Esophagus muscularis mucosa (tissue), 4 donors: ENCODE results near the gene WDR20. TPM values are rescaled to one million over a fixed set of nuclear protein-coding genes. Genes with fewer than 3 reads are reported as not detected.

Experiments used
- DNase-seq: peaks from one replicate; pipeline ENCODE4 v3.0.0-alpha.2; 2017; ENCODE audit errors: extremely low spot score
- H3K27ac ChIP-seq, 4 donors: fragments of 200-600 bp; sonication (generic); replicated peaks in 1 of 4; 1 replicate in 3 of 4; 2 replicates in 1 of 4; pipeline ENCODE4 v1.5.1; 2016 to 2019; ENCODE audit warnings: mild to moderate bottlenecking in 1 of 4
- H3K27me3 ChIP-seq, 4 donors: fragments of 200-600 bp; sonication (generic); one replicate each; pipeline versions ENCODE4 v1.5.1 to v1.6.0; 2016 to 2019
- H3K36me3 ChIP-seq, 4 donors: fragments of 200-600 bp; sonication (generic); one replicate each; pipeline ENCODE4 v1.5.1; 2016 to 2019
- H3K4me1 ChIP-seq, 4 donors: fragments of 200-600 bp; sonication (generic); one replicate each; pipeline ENCODE4 v1.5.1; 2016 to 2019
- H3K4me3 ChIP-seq, 4 donors: fragments of 200-600 bp; sonication (generic); 1 replicate in 2 of 4; 2 replicates in 2 of 4; pipeline ENCODE4 v1.5.1; 2016 to 2019; ENCODE audit warnings: mild to moderate bottlenecking in 4 of 4, moderate library complexity in 1 of 4
- H3K9me3 ChIP-seq, 4 donors: fragments of 200-600 bp; sonication (generic); 1 replicate in 3 of 4; 2 replicates in 1 of 4; pipeline ENCODE4 v1.5.1; 2016 to 2019
- EP300 ChIP-seq: sonication (generic); formaldehyde crosslinking; IDR thresholded peaks from one replicate; pipeline ENCODE4 v1.6.1; 2017; ENCODE audit warnings: antibody characterized with exemption
- POLR2A ChIP-seq: fragments of 450-650 bp; IDR thresholded peaks from one replicate; pipeline ENCODE4 v1.6.1; 2017; ENCODE audit warnings: antibody characterized with exemption, moderate library complexity, mild to moderate bottlenecking, low read depth
- POLR2AphosphoS5 ChIP-seq, 2 donors: sonication (generic); formaldehyde crosslinking; IDR thresholded peaks; one replicate each; pipeline ENCODE4 v1.6.1; 2017; ENCODE audit warnings: antibody characterized with exemption in 2 of 2
- WGBS: methylation state at CpG from one replicate; pipeline ENCODE4 v1.1.5; 2018; 5-methylcytosine and 5-hydroxymethylcytosine counted together
- intact Hi-C: fragments of 100-400 bp; cut with DNase I; formaldehyde crosslinking; loops from one replicate; pipeline ENCODE4 v1.15.1; 2023
- total RNA-seq, 4 donors: library from RNA; depleted of rRNA; stranded (reverse); fragments of >200 nt; gene quantifications; one replicate each; pipeline versions ENCODE4 v1.1.0 to v1.2.1, GENCODE V29; 2016
- TF ChIP-seq, protein P1 (sequence below), 3 experiments: fragments of 200-600 bp in 2 of 3; fragments of 450-650 bp in 1 of 3; sonication (generic) in 2 of 3; IDR thresholded peaks; one replicate each; pipeline ENCODE4 v1.5.1; 2017 to 2019; ENCODE audit warnings: antibody characterized with exemption in 3 of 3, mild to moderate bottlenecking in 2 of 3, moderate library complexity in 1 of 3

Gene WDR20
- total RNA-seq, 4 donors from 2014 or later: 16.6 to 26.6 (median 22.3) TPM

DNA sequence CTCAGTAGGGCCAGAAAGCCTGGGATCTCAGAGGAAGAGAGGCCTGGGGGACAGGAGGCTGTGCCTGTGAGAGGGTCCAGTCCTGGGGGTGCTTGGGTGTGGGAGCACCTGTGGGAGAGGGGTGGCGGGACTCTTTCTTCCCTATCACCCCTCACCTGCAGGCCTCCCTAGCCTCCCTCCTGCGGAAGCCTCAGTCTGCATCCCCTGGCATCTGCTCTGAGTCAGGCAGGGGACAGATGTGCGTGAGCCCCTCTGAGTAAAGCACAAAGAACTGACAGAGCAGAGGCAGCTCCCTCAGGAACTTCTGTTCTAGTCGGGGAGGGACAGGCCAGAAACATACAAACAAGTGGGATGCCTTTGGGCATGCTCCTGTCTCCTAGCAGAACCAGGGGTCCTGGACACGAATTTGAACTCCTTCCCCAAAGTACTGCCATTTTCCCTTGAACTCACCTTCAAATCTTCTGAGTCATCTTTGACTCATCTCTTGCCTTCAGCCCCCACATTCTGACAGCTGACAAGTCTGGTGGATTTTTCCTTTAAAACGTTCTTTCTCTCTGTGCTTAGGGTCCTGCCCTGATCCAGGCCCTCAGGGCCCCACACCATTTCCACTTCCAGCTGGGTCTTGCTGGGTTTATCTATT lies 44.3 kb upstream of the WDR20 start:
- intact Hi-C loops: loop anchor here (5.0 to 10.0 kb wide), 4 partner anchors 33 to 331 kb away; partner anchors contain the start of genes PPP2R5C and ZNF839

DNA sequence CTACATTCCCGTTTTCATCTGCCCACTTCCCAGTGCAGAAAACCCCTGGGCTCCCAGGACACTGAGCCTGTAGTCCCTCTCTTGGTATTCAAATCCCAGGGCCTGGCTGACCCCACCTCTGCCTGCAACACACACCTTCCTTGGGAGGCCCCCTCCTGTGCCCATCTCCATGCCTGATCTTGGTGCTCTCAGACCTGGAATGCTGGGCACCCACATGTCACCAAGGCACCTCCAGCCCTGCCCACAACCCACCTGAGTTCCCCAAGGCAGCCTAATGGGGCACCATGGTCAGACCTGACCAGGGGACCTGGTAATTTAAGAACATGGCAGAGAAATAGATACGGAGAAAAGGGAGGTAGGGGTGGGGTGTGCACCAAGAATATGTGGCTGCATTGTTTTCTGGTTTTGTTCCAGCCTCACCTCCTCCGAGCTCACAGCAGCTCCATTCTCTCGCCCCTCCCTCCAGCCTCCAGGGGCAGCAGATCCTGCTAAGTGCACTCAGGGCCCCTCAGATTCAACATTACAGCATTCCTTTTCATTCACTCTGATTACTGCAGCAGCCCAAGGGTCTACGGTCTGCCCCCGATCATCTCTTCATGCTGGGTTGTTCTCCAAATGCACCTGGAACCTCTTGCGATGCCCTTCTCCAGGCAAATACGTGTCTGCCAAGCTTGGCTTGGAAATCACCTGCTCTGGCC lies 43.7 kb upstream of the WDR20 start:
- no peak for DNase-seq
- WGBS: 47% methylated on average over 8 of the region's 8 CpGs
- peaks cover 0 to under 1% (median 0%) of the 10 kb centered on the region in 4 donors for H3K36me3 ChIP-seq
- H3K4me1 ChIP-seq: peaks cover 3 to 12% (median 8%) of the 10 kb centered on the region in 4 donors
- no peaks in the 10 kb centered on the region for H3K27me3 ChIP-seq
- H3K9me3 ChIP-seq: no peaks in the 10 kb centered on the region
- intact Hi-C loops: loop anchor here (2.0 to 10.0 kb wide), 6 partner anchors 34 to 389 kb away; partner anchors contain the start of genes PPP2R5C and ZNF839
- TF ChIP-seq, protein P1, sequence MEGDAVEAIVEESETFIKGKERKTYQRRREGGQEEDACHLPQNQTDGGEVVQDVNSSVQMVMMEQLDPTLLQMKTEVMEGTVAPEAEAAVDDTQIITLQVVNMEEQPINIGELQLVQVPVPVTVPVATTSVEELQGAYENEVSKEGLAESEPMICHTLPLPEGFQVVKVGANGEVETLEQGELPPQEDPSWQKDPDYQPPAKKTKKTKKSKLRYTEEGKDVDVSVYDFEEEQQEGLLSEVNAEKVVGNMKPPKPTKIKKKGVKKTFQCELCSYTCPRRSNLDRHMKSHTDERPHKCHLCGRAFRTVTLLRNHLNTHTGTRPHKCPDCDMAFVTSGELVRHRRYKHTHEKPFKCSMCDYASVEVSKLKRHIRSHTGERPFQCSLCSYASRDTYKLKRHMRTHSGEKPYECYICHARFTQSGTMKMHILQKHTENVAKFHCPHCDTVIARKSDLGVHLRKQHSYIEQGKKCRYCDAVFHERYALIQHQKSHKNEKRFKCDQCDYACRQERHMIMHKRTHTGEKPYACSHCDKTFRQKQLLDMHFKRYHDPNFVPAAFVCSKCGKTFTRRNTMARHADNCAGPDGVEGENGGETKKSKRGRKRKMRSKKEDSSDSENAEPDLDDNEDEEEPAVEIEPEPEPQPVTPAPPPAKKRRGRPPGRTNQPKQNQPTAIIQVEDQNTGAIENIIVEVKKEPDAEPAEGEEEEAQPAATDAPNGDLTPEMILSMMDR (IDR thresholded peaks at IDR 0.05): no peak
- TF ChIP-seq EP300: no peak
- no peak for TF ChIP-seq POLR2A
- TF ChIP-seq POLR2AphosphoS5 (IDR thresholded peaks at IDR 0.05): no peak
- H3K4me3 ChIP-seq: no peak overlapping the region
- H3K27ac ChIP-seq: peak overlapping the region in 1 of 4 donors; percentile 4

More for the DNA sequence above, 44.3 kb upstream of the WDR20 start:
- no peaks in the 10 kb centered on the region for H3K27me3 ChIP-seq
- no peak overlapping the region for H3K27ac ChIP-seq
- H3K4me1 ChIP-seq: peaks cover 3 to 12% (median 8%) of the 10 kb centered on the region in 4 donors
- DNase-seq: no peak
- no peaks in the 10 kb centered on the region for H3K36me3 ChIP-seq
- no peaks in the 10 kb centered on the region for H3K9me3 ChIP-seq
- WGBS: 77% methylated on average over 6 of the region's 6 CpGs
- no peak overlapping the region for H3K4me3 ChIP-seq
- TF ChIP-seq EP300 (no peak), POLR2A (no peak), POLR2AphosphoS5 (IDR thresholded peaks at IDR 0.05) (no peak)
- TF ChIP-seq, protein P1 (IDR thresholded peaks at IDR 0.05): no peak

DNA sequence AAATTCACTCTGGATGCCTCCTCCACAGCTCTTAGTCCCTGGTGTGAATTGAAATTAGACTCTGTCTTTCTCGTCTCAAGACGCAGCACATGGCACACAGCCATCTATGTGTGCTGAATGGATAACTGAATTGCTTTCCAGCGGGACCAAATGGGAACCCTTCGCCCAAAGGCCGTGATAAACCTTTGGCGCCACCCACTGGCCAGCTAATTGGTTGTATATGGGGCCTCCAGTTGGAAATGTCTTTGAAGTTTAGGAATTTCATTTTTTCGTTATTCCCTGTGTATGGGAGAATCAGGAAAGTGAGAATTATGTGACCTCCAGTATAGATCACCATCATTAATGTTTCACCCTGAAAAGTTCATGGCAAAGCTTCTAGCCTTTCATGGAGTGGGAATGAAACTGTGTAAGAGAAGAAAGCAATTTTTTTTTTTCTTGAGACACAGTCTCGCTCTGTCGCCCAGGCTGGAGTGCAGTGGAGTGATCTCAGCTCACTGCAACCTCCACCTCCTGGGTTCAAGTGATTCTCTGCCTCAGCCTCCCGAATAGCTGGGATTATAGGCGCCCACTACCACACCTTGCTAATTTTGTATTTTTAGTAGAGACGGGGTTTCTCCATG lies 43.0 kb upstream of the WDR20 start:
- Histone ChIP-seq H3K27ac (peak overlapping the region in 1 of 4 donors; percentile 4), H3K4me3 (no peak overlapping the region)
- WGBS: 29% methylated on average over 12 of the region's 12 CpGs

DNA sequence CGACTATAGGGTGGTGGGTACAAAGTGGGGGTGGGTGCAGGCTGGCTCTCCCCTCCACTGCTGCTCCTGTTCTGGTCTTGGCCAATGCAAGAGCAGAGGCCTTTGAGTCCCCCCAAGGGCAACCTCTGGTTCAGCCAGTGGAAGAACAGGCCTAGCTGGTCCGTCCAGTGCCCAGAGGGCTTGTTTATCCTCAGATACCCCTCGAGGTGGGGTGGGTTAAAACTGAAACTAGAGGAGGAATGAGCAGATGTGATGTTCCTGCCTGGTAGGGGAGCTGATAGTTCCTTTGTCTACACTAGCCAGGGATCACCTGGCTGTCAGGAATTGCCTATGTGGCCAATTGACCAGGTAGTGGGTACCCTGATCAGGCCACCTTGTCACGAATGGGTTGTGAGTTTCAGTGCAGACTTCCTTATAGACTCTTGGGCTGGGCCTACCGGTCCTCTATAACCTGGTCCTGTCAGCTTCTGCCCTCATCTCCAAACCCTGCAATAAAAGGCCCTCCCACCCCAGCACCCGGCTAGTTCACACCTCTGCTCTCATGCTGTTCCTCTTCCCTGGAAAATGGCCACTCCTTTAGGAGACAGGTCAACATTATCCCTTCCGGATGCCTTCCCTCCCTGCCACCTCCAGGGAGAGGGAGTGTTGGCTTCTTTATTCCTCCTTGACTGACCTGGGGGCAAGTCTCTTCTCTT lies 42.1 kb upstream of the WDR20 start:
- Histone ChIP-seq H3K36me3 (peaks cover 0 to 6% (median 0%) of the 10 kb centered on the region in 4 donors), H3K27me3 (no peaks in the 10 kb centered on the region), H3K27ac (no peak overlapping the region), H3K4me3 (no peak overlapping the region), H3K4me1 (peaks cover 3 to 12% (median 8%) of the 10 kb centered on the region in 4 donors), H3K9me3 (no peaks in the 10 kb centered on the region)
- intact Hi-C loops: loop anchor here (2.0 to 10.0 kb wide), 6 partner anchors 35 to 391 kb away; partner anchors contain the start of genes PPP2R5C and ZNF839
- WGBS: 68% methylated on average over 7 of the region's 7 CpGs
- TF ChIP-seq, protein P1 (IDR thresholded peaks at IDR 0.05): no peak
- TF ChIP-seq EP300 (no peak), POLR2A (no peak), POLR2AphosphoS5 (IDR thresholded peaks at IDR 0.05) (no peak)
- DNase-seq: no peak

More for the DNA sequence above, 43.0 kb upstream of the WDR20 start:
- Histone ChIP-seq H3K9me3 (no peaks in the 10 kb centered on the region), H3K4me1 (peaks cover 3 to 12% (median 8%) of the 10 kb centered on the region in 4 donors), H3K36me3 (peaks cover 0 to 6% (median 0%) of the 10 kb centered on the region in 4 donors), H3K27me3 (no peaks in the 10 kb centered on the region)
- no peak for TF ChIP-seq POLR2A
- TF ChIP-seq, protein P1 (IDR thresholded peaks at IDR 0.05): peak; percentile 73 to 87 (median 82)
- TF ChIP-seq POLR2AphosphoS5 (IDR thresholded peaks at IDR 0.05): peak; percentile 25 to 68
- TF ChIP-seq EP300: no peak
- intact Hi-C loops: loop anchor here (2.0 to 10.0 kb wide), 6 partner anchors 34 to 390 kb away; partner anchors contain the start of genes PPP2R5C and ZNF839
- DNase-seq: no peak
